RWPE2 (cell line): ENCODE data around the gene NEURL1.

Source experiments
- ATAC-seq: fragments of 200-7000 bp; cut with Tn5 transposase; 3 replicates; pipeline ENCODE4 v1.9.1; 2021; ENCODE audit warnings: low read depth
- DNase-seq: peaks from one replicate; pipeline ENCODE4 v3.0.0-alpha.2; 2020; ENCODE audit warnings: low spot score
- H3K27ac ChIP-seq: fragments of 450-650 bp; 2 replicates; pipeline ENCODE4 v1.5.1; 2017; ENCODE audit warnings: mild to moderate bottlenecking; ENCODE audit not compliant: poor library complexity, severe bottlenecking
- H3K27me3 ChIP-seq: fragments of 250-450 bp; sonication (Bioruptor Pico); 2 replicates; pipeline ENCODE4 v1.5.1; 2021; ENCODE audit warnings: mild to moderate bottlenecking, moderate library complexity; ENCODE audit not compliant: insufficient read depth, poor library complexity, severe bottlenecking
- H3K36me3 ChIP-seq: fragments of 250-450 bp; sonication (Bioruptor Pico); 2 replicates; pipeline ENCODE4 v1.5.1; 2020; ENCODE audit warnings: low read depth, mild to moderate bottlenecking, moderate library complexity
- H3K4me1 ChIP-seq: fragments of 250-450 bp; sonication (Bioruptor Pico); 2 replicates; pipeline ENCODE4 v1.5.1; 2021; ENCODE audit warnings: mild to moderate bottlenecking, moderate library complexity; ENCODE audit not compliant: insufficient read depth, poor library complexity, severe bottlenecking
- H3K4me3 ChIP-seq: fragments of 250-450 bp; sonication (Bioruptor Pico); 2 replicates; pipeline ENCODE4 v1.5.1; 2021; ENCODE audit warnings: mild to moderate bottlenecking, moderate library complexity; ENCODE audit not compliant: severe bottlenecking
- H3K9me3 ChIP-seq: fragments of 250-450 bp; sonication (Bioruptor Pico); 2 replicates; pipeline ENCODE4 v1.5.1; 2021; ENCODE audit warnings: mild to moderate bottlenecking, moderate library complexity; ENCODE audit not compliant: severe bottlenecking
- TF ChIP-seq, protein P1 (sequence below): fragments of 450-650 bp; IDR thresholded peaks from one replicate; pipeline ENCODE4 v1.5.1; 2017; ENCODE audit warnings: mild to moderate bottlenecking, moderate library complexity; ENCODE audit not compliant: poor library complexity, severe bottlenecking

NEURL1 gene

DNA sequence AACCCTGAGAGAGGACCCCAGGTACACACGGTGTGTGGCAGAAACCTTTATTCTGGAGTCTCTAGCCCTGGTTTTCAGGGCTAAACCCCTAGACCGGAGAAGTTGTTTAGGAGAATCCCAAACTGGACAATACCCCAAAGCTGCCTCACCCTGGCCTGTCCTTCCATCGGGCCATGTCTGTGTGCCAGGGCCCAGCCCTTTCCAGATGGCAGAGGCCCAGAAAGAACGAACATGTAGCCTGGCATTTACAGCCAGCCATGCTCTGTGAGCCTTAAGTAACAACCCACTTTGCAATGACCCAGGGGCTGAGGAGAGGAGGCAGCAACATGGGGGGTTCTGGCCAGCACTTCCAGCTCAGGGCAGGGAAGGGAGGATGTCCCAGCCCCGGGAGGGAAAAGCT, 142.1 kb downstream of the NEURL1 start:
- H3K27me3 ChIP-seq, result no peaks in the 10 kb centered on the region
- H3K4me1 ChIP-seq, result no peaks in the 10 kb centered on the region
- no peak overlapping the region for H3K4me3 ChIP-seq
- H3K36me3 ChIP-seq, result 0 out of 2 replicates have a peak, but pooled peaks cover 5% of the 10 kb centered on the region
- TF ChIP-seq, protein P1, sequence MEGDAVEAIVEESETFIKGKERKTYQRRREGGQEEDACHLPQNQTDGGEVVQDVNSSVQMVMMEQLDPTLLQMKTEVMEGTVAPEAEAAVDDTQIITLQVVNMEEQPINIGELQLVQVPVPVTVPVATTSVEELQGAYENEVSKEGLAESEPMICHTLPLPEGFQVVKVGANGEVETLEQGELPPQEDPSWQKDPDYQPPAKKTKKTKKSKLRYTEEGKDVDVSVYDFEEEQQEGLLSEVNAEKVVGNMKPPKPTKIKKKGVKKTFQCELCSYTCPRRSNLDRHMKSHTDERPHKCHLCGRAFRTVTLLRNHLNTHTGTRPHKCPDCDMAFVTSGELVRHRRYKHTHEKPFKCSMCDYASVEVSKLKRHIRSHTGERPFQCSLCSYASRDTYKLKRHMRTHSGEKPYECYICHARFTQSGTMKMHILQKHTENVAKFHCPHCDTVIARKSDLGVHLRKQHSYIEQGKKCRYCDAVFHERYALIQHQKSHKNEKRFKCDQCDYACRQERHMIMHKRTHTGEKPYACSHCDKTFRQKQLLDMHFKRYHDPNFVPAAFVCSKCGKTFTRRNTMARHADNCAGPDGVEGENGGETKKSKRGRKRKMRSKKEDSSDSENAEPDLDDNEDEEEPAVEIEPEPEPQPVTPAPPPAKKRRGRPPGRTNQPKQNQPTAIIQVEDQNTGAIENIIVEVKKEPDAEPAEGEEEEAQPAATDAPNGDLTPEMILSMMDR, result no peak
- ATAC-seq (no peak), DNase-seq (no peak)
- no peaks in the 10 kb centered on the region for H3K9me3 ChIP-seq
- no peak overlapping the region for H3K27ac ChIP-seq

DNA sequence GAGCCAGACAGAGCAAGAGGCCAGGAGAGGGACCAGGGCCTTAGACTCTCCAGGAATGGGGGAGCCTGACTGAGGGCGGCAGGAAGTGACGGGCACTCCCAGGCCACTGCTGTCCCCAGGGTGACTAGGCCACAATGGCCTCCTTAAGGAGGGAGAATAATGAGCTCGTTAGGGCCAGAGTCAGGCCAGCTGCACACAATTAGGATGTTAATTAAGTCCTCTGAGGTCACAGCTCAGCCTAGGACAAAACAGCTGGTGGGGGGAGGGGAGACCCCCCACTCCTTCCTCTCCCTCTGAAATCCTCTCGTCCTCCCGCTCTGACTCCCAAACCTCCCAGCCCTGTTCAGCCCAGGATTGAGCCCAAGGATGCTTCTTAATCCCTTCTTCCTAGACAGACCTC, 143.0 kb downstream of the NEURL1 start:
- Histone ChIP-seq H3K4me3 (no peak overlapping the region), H3K27ac (no peak overlapping the region), H3K9me3 (no peaks in the 10 kb centered on the region), H3K27me3 (no peaks in the 10 kb centered on the region), H3K4me1 (no peaks in the 10 kb centered on the region), H3K36me3 (0 out of 2 replicates have a peak, but pooled peaks cover 1% of the 10 kb centered on the region)
- TF ChIP-seq, protein P1, result no peak
- DNase-seq (no peak), ATAC-seq (no peak)

DNA sequence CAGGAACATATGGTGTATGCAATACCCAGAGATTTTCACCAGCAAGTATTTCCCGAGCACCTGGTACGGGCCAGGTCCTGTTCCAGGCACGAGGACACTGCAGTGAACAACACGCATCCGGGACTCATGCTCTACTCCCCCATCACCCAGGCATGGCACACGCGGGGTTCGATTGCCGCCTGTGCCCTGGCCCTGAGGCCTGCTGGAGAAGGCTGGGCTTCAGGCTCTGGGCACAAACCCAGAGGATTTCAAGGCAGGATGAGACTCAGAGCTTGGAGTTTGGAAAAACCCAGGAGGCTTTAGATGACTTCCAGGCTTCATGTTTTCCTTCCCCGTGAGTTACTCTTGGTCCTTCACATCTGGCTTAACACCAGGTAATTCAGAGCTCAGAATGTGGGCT, 143.5 kb downstream of the NEURL1 start:
- ATAC-seq (no peak), DNase-seq (no peak)
- TF ChIP-seq, protein P1, result no peak
- Histone ChIP-seq H3K36me3 (no peaks in the 10 kb centered on the region), H3K9me3 (no peaks in the 10 kb centered on the region), H3K4me1 (no peaks in the 10 kb centered on the region), H3K4me3 (no peak overlapping the region), H3K27ac (no peak overlapping the region), H3K27me3 (no peaks in the 10 kb centered on the region)

DNA sequence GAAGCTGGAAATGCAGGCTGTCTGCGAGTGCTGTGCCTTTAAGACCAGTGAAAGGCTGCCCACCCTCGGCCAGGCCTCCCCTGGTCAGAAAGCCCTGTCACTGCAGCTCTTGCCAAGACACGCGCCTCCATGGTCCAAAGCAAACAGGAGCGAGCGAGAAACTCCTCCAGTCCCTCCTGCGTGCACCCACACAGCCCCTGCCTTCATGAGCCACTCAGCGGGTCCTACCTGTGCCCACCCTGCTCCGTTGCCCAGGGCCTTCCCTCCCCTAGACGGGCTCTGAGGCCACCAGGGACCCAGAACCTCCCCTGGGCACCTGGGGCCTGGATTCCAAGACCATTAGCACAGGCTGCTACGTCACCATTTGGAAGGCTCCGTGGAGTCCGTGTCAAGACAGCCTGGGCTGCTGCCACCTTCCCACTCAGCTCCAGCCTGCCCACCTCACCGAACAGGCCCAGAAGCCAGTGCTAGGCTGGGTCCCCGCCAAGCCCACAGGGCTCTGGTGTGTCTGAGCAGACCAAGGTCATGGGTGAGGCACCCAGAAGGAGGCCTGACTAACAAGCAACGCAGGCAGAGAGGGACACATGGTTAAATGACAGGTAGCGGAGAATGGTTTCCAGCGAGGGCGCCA, 144.5 kb downstream of the NEURL1 start:
- TF ChIP-seq, protein P1, result no peak
- no peak for ATAC-seq
- Histone ChIP-seq H3K27ac (no peak overlapping the region), H3K4me3 (no peak overlapping the region), H3K27me3 (no peaks in the 10 kb centered on the region), H3K4me1 (peaks cover 2% of the 10 kb centered on the region), H3K36me3 (peaks cover 7% of the 10 kb centered on the region; the same call in 1 of the 2 replicates), H3K9me3 (no peaks in the 10 kb centered on the region)
- no peak for DNase-seq

DNA sequence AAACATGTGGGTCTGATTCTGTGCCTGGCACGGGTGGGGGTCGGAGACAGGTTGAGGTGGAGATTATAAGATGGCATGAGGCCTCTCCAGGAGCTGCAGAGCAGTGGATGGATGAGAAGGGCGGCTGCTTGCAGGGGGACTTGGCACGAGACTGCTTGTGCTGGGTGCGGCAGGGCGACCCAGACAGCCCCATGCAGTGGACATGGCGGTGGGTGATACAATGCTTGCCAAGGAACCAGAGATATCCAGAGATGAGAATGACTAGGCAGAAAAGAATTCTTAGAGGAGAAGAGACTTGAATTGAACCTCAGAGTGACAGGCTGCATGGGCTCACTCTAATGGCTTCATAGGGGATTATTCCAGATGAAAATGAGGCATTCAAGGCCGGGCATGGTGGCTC, 145.4 kb downstream of the NEURL1 start:
- Histone ChIP-seq H3K27me3 (no peaks in the 10 kb centered on the region), H3K4me3 (no peak overlapping the region), H3K36me3 (peaks cover 10% of the 10 kb centered on the region; the same call in 1 of the 2 replicates), H3K9me3 (no peaks in the 10 kb centered on the region), H3K27ac (no peak overlapping the region), H3K4me1 (peaks cover 10% of the 10 kb centered on the region)
- ATAC-seq (no peak), DNase-seq (no peak)
- TF ChIP-seq, protein P1, result no peak
